Medulla oblongata (tissue), 1 donor: ENCODE measurements around the gene IPMK.

Experiments
- DNase-seq: peaks from one replicate; pipeline ENCODE4 v3.0.0-alpha.2; 2015; ENCODE audit errors: extremely low spot score

Gene IPMK

GRCh38 chr10:58153751-58154150, 113.9 kb downstream of the IPMK start:
- no peak for DNase-seq

DNA sequence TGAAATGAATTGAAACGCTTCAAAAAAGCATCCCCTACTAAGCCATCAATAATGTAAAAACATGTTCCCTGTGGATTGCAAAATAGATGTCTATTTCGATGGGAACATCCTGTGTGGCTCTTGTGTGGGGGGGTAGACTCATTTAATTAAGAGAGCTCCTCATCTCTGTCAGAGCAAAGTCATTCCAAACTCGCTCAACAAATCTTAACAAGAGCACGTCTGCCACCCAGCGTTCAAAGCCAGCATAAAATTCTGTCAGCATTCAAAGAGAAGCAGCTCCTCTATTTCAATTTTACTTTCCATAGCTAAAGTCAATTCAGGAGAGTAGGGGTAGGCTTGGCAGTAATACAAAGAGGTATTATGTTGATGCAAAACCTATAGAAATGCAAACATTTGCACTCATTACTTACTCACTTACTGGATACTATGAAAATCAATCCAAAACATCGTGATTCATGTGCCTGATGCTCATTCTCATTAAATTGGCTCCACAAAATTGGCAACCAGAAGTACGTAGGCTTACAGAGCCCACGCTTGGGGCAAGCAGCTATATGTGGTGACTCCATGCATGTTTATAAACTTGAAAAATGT, 114.9 kb downstream of the IPMK start:
- peak; percentile 77 for DNase-seq

- no peak for DNase-seq
These were observed 117.4 kb downstream of the IPMK start for GRCh38 chr10:58150290-58150689.

DNA sequence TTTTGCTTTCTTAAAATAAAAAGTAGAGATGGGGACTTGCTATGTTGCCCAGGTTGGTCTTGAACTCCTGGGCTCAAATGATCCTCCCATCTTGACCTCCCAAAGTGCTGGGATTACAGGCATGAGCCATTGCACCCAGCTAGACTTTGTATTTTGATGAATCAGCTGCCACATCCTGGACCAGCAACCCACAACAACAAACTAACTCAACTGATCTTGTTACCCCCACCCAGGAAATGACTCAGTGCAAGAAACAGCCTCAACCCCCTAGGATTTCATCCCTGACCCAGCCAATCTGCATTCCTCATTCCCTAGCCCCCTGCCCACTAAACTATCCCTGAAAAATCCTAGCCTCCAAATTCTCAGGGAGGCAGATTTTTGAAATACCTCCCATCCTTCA, 123.8 kb downstream of the IPMK start:
- no peak for DNase-seq
